ENCODE measurements around the gene CWC27.

The CWC27 gene

DNA sequence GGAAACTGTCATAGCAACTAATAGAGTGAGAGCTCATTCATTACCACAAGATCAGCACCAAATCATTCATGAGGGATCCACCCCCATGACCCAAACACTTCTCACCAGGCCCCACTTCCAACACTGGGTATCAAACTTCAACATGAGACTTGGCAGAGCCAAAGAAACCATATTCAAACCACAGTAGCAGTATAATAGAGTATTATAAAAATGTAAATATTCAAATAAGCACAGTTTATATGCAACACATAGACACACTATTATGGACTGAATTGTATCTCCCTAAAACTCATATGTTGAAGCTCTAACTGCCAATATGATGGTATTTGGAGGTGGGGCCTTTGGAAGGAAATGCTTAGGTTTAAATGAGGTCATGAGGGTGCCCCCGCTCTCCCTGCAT is 240.5 kb downstream of the CWC27 start:
- DNase-seq, result no peak

DNA sequence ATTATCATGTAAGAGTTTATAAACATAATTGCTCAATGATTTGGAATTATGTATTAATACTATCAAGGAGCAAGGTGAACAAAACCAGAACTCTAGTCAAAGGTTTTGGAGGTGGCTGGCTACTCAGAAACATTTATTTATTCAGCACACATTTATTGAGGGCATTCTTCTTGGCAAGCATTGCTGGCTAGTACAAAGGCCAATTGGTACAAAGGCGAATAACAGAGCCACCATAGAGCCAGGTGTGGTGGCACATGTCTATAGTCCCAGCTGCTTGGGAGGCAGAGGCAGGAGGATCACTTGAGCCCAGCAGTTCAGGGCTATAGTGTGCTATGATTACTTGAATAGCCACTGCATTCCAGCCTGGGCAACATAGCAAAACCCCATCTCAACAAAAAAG is 242.1 kb downstream of the CWC27 start:
- DNase-seq, result no peak

DNA sequence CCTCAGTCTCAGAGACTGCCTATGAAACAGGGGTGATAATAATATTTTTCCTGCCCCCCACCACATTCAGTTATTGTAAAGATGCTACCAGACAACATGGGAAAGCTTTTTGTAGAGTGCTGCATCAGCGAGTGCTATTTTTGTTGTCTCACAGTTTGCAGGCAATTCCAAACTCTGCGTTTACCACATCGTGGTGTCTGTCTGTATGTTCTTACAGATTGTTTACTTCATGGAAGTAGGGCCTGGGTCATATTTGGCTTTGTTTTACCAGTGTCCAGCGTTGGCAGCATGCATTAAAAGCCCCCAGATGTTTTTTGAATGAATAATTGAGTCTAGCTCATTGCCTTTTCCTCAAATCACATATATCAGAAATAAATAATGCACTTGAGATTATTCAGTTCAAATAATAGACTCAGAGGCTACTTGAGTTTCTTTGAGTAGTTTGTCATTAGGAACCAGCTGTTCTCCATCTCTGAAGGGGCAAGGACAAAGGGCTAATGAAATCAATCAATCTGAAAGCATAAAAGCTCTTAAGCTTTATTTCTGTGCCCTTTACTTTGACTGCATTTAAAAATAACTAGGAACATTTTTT is 243.7 kb downstream of the CWC27 start:
- no peak for DNase-seq

DNA sequence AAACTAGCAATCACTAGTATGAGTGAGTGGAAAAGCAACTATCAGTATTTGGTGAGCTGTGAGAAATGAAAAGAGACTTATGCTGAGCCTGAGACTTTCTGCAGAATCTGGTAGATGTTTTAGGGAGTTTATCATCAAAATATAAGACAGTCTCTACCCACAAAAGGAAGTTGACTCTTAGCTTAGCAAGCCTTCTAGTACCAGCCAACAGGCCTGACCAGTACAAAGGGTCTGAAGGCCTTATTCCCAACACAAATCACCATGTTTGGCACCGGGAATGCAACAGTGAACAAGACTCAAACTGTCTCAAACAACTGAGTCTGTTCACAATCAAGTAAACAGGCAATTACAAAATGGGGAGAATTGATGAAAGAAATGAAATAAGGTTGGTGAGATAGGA is 244.4 kb downstream of the CWC27 start:
- no peak for DNase-seq

DNA sequence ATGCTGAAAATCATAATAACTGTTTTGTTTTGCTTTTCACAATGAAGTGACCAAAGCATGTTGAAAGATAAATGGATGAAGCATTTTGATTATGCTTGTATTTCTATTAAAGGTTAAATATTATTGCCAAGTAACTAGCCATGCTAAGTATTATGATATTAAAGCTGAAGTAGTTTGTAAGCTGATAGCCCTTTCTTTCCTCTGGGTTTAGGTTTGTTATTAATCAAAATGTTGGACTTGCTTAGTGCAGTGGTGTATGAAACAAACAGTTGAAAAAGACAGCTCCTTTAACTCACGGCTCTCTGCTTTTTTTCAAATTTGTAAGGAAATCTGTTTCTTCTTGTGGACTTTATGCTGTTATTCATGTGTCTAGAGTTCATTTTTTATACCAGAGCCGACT is 246.0 kb downstream of the CWC27 start:
- DNase-seq, result no peak

DNA sequence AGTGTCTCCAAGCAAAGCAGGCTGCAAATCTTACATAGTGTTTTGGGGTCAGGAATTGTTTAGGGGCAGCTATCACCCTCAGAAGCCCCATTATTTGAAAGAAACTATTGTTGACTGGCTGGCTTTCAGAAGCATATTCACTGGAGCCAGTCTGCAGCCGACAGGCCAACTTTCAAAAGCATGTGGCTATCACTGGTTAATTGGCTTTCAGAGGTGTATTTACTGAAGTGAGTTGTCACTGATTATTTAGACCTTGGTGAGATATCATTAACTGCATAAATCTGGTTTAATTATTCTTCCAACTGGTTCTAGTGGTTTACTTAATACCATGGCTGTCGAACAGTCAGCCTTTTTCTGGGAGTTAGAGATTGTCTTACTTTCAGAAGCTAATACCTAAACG is 247.0 kb downstream of the CWC27 start:
- no peak for DNase-seq

DNA sequence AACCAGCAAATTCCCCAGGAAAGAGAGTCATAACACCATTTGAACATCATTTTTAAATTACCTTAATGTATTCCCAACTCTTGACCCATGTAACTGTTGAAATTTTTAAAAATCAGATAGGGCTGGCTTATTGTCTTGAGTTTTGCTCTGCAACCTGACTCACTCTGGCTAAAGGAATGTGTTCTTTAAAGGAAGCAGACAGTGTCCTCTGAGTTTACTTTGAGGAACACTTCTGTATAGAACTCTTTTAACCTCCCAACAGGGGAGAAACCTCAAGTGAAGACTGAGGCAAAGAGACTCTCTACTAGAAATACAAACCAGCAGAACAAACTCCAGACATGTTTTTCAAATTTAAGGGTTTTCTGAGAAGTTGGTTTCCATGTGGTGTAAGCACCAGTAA is 248.9 kb downstream of the CWC27 start:
- DNase-seq, result no peak

DNA sequence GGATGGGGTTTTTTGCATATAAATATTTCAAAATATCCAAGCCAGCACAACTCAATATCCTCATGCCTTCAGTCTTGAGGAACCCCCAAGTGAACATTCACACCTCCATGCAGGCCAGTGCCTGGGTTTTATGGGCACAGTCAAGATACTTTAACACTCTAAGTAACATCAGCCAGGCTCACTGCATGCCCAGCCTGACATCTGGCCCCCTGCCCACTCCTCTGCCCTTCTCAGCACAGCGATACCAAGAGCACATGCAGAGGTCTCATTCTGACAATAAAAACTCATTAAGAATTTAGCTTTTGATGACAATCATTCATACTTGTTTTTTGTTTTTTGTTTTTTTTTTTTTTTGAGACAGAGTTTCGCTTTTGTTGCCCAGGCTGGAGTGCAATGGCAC is 250.0 kb downstream of the CWC27 start:
- DNase-seq, result no peak

DNA sequence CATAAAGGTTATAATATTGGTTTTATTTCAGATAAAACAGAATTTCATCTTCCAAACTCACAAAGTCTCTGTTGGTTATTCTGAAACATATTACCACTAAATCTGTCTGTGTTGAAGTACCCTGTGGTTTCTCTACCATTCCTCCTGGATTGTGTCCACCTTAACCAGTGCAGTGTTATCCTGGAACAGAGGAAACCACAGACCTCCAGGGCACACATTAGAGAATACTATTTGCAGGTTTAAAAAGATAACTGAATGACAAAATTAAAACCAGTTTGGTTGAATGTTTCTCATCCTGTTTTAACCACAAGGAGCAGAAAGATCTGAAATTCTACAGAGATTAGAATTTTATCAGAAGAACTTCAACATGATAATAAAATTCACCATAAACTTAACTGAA is 251.8 kb downstream of the CWC27 start:
- no peak for DNase-seq

DNA sequence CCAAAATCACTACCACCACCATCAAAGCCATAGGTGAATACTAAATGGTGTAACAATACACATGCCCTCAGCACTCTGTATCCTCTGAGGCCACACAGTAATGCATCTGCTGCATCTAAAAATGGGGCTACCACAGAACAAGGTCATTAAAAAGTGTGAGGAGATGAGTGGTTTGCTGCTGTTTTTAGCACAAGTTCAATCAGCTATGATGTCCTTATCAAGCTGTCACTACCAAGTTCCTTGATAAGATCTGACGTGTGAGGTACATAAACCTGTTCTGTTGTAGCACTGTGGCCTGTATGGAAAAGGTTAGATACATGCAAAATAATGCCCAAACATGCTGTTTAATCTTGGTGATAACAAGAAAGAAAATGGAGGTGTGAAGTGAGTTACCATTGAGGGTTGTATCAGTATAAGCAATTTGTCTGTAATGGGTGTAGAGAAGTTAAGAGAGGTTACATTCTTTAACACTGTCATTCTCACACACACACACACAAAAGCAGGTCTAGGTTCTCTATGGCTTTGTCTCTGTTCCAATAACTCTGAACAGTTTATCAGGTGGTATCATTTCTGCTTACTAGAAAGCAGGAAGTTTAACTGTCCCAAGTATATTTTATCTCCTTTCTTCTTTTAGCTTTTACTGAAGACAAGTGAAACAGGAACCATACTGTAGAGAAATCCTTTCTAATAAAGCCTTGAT is 252.9 kb downstream of the CWC27 start:
- no peak for DNase-seq

DNA sequence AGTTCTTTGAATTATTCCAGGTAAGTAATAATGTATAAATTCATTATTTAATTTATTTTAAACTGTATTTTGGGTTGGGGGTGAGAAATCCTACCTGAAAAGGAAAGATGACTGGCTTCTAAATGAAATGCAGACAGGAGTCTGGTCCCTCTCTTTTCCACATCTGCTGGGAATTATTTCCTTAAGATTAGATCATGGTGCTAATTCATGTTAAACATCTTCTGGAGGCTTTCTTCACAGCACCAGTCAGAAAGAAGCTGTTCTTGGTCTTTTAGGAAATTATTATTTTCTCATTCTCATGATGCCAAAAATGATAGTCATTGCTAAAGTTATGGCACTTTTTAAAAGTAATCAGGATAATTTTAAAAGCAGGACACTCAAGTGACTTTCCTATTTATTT is 254.2 kb downstream of the CWC27 start:
- DNase-seq, result no peak

DNA sequence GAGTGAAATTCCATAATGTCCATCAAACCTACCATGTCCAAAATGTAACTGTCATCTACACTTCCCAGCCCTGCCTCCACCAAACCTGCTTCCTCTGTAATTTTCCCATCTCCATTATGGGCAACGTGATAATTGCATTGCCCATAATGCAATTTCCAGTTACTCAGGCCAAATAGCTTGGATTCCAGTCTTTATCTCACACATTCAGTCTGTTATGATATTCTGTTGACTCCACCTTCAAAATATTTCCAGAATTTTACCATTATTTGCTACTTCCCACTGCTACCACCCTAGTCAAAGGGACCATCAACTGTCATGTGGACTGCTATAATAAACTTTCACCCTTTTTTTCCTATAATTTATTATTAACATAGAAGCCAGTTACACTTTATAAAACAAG is 256.0 kb downstream of the CWC27 start:
- no peak for DNase-seq

DNA sequence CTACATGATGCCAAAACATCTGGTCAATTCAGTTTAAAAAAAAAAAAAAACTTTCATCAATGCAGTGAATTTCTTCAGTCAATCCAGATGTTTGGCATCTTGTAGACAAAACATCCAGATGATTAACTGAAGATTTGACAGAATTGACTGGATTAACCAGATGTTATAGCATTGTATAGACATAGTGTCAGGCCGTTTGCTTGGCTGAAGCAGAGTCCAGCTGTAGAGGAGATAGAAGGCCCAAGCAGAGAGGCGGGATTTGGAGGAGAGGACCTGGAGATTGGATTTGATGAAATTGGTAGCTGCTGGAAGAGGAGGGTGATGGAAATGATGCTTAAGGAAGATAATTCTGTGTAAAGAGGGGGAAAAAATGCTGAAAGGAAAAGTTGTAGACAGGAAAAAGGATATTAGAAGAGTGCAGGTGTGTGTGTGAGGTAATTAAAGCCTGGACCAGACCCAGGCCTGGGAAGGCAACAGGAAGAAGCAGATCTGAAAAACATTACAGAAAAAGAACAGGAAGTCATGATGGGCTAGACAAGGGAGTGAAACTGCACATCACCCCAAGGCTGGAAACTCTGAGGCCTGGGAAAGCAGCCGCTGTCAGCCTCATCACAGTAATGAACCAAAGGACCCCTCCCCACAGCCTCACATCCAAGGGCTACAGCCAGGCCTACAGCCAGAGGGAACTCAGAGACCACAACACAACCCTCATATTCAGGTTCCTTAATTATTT is 258.3 kb downstream of the CWC27 start:
- no peak for DNase-seq

DNA sequence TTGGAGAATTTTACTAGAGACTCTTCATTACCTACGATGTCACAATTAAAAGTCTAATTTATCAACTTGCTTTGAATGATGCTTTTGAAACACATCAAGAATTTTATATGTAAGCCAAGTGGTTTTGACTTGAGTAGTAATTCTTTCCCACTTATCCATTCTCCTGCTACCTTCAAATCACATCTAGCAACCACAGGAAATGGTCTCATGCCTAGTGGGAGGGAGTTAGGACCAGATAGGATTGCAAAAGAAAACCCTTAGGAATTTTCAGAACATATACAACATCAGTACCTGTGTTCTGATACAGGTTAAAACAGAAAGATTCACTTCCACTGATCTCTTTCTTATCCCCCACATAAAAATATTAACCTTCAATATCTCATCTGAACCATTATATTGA is 260.4 kb downstream of the CWC27 start:
- no peak for DNase-seq

DNA sequence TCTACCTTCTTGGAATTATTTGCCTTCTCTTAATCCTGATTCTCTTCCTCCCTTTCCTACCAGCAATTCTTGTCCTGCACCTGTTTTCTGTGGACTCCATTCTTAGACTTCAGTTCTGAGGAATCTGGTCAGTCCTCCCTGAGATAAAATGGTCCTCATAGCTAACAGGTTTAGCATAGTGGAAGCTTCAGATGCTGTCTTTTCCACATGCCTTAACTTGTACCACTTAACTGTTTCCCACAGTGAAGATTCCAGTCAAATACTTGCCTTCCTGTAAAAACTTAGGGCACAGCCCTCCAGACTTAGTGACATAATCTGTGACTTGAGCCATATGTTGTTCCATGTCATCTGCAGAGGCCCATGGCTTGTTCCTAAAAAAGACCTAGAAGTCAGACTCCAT is 261.3 kb downstream of the CWC27 start:
- DNase-seq, result no peak

DNA sequence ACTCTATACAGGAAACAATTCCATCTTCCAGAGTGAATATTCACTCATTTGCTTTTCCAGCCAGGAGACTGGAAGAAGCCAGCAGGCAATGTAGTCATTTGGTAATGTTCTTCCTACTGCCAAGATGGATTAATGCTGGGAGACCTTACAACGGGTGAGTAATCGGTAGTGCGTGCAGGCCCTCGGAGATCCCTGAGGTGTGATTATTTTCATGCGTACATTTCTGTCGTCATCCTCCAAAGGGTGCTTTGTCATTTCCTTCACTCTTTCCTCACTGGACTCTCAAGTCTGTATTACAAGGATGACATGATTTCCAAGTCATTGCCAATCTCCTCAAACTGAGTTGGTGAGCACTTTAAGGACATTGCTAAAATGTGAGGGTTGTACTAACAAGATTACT is 263.5 kb downstream of the CWC27 start:
- no peak for DNase-seq

DNA sequence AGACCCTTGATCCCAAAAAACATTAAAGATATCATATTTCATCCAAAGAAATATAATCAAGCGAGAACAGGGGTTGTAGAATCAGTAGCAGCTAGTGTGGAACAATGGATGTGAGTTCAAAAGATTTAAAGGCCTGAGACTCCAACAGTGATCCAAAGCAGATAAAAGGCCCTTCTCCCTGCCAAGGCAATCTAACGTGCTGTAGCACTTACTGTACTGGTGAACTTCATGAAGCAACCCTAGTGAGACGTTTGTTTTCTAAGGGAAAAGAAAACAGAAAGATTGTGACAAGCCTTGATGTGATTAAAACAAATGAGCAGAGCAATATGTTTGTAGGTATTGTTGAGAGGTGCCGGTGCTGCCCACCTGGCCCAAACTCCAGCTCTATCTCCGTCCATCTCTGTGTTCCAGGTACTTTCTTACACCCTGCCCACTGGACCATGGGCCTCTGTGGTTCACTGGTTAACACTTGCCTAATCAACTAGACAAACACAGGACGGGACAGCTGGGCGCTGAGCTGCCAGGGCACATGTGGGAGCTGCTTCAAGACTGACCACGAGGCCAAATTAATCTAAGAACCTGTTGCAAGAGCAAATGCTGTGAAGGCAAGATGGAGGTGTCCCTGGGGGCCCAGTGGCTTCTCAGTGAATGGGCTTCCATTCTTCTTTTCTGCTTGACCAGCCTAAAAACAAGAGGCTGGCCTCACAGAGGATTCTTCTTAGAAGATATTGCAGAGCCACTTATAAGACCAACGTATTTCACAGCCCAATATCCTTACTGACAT is 265.5 kb downstream of the CWC27 start:
- DNase-seq, result no peak

DNA sequence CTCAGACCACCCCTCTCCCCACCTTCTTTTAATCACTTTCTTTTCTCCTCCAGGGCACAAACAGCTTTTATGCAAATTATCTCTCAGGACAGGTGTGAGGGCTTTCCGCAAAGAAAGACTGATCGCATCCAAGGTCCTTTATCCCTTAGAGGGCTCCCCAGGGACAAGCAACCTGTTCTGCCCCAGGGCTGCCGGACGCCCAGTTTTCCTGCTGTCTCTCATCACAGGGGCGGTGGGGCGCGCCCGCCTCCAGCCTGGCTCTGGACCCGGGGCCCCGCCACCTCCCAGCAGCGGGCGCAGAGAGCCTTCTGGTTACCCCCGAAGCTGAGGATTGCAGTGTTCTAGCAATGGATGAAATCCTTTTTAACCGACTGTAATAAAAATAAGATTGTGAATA is 266.1 kb downstream of the CWC27 start:
- no peak for DNase-seq

DNA sequence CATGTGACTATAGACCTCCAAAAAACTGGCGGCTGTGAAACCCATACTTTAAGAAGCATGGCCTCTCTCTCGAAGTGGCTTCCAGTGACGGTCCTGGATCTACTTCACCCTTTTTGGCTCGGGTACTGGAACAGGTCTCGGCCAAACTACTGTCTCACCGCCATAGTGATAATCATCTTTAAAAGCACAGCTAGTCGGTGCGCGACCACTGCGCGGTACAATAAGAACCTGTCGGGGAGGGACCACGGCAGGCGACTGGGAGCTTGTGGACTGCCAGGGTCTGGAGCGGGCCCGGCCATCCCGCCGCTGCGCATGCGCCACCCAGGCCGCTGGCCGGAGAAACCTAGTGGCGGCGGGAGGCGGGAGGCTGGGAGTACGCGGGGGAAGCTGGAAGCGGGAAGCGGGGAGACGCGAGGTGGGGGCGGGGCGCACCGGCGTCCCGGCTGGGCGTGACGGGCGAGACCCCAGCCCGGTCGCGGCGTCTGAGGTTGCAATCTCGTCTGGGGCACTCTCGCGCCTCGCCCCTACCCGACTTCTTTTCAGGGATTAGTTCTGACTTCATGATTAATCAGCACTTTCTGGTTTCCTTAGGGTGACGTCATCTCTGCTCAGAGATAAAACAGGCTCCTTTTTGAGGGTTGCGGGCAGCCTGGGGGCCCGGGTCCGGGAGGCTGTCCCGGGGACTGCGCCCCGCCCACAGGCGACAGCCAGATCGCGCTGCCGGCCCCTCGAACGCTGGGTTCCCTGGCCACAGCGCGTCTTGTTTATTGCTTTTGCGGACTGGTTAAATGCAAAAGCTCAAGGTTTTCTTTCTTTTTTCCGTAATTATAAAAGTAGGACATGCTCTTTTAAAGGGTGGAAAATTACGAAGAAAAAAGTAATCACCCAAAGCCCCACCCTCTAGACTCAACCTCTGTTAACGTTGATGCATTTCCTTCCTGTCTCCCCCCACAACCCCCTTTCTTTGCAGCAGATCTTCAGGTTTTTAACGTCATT is 266.8 kb downstream of the CWC27 start:
- DNase-seq, result peak; percentile 87 to 90

DNA sequence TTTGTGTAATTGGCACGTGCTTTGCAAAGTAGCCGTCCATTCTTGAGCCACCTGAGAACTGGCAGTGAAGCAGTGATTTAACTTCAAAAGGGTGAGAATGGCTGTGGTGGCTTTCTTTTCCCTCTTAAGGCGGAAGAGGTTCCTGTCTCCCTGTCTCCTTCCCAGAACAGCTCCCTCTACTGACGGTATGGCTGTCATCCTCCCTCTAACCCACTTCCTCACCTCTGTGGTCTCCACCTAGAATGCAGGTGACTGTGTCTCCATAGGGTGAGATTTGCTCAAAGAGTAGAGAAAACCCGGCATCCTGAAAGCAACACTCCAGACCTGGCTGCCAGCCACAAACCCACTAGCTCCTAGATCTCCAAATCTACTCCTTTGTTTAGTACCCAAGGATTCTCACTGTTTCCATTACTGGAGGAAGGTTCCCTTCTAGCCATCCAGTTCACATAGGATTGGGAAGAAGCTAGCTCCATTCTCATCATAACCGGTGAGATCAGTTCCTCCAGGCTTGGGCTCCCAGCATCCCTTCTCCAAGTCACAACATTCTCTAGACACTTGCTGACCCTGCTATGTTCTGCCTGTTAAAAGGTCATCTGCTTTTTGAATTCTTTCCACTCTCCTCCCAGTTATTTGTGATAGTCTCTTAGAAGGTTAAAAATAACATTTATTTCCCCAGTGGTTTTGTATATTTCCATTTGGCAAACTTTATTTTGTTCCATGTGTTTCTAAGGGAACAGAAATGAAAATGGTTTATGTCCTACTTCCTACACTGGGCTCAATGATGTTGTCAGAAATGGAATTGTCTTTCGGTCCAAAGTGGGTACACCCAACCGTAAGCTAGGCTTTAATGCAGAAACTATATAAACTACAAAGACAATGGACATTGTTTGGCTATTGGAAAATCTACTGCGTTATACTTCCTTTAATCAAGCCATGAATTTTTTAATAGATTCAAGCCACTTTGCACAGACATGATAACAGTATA is 269.4 kb downstream of the CWC27 start:
- DNase-seq, result no peak

Data from hippocampal formation (tissue), 2 donors.